B cell (primary cell): Measurements from ENCODE around the gene WDR54.
"Not testable (repeated sequence)": the region's sequence is repeated elsewhere in the genome, so short reads cannot be mapped to it uniquely, and the experiment has no call there.

Source experiments
- EZH2 ChIP-seq: IDR thresholded peaks from 2 replicates; pipeline ENCODE4 v1.6.1; 2012; ENCODE audit warnings: borderline replicate concordance, low read depth, mild to moderate bottlenecking, moderate library complexity, low read length; ENCODE audit not compliant: insufficient read depth, poor library complexity, severe bottlenecking
- TF ChIP-seq, protein P1 (sequence below): fragments of 200-600 bp; IDR thresholded peaks from one replicate; pipeline ENCODE4 v1.8.0; 2022; ENCODE audit warnings: antibody characterized with exemption, mild to moderate bottlenecking

- TF ChIP-seq, protein P1, sequence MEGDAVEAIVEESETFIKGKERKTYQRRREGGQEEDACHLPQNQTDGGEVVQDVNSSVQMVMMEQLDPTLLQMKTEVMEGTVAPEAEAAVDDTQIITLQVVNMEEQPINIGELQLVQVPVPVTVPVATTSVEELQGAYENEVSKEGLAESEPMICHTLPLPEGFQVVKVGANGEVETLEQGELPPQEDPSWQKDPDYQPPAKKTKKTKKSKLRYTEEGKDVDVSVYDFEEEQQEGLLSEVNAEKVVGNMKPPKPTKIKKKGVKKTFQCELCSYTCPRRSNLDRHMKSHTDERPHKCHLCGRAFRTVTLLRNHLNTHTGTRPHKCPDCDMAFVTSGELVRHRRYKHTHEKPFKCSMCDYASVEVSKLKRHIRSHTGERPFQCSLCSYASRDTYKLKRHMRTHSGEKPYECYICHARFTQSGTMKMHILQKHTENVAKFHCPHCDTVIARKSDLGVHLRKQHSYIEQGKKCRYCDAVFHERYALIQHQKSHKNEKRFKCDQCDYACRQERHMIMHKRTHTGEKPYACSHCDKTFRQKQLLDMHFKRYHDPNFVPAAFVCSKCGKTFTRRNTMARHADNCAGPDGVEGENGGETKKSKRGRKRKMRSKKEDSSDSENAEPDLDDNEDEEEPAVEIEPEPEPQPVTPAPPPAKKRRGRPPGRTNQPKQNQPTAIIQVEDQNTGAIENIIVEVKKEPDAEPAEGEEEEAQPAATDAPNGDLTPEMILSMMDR: not testable (repeated sequence)
- not testable (repeated sequence) for TF ChIP-seq EZH2
Measured at GRCh38 chr2:74420443-74421103, 957 bp upstream of the WDR54 start.
